CD14-positive monocyte (primary cell): ENCODE data around the gene MTR. TPM values are rescaled to one million over a fixed set of nuclear protein-coding genes. Genes with fewer than 3 reads are reported as not detected.

Experiments used
- DNase-seq, 3 donors: peaks; one replicate each; pipeline ENCODE4 v3.0.0-alpha.2; 2011 to 2022
- H2AFZ ChIP-seq: 2 replicates; pipeline ENCODE4 v1.6.0; 2012; ENCODE audit warnings: mild to moderate bottlenecking, low read depth, low read length, inconsistent platforms; ENCODE audit not compliant: insufficient read depth, poor library complexity, severe bottlenecking
- H3K27ac ChIP-seq, 2 donors: 1 replicate in 1 of 2; 2 replicates in 1 of 2; pipeline ENCODE4 v1.5.1; 2012 to 2013; ENCODE audit warnings: low read length in 2 of 2, control low read depth in 1 of 2, inconsistent platforms in 1 of 2, low read depth in 1 of 2, mild to moderate bottlenecking in 1 of 2
- H3K27me3 ChIP-seq, 2 donors: one replicate each; pipeline versions ENCODE4 v1.6.0 to v1.6.1; 2011 to 2013; ENCODE audit warnings: low read length in 2 of 2; ENCODE audit not compliant: control insufficient read depth in 2 of 2, insufficient read depth in 2 of 2
- H3K36me3 ChIP-seq, 2 donors: replicated peaks in 1 of 2; 1 replicate in 1 of 2; 2 replicates in 1 of 2; pipeline versions ENCODE4 v1.5.1 to v1.6.1; 2012 to 2013; ENCODE audit warnings: low read length in 2 of 2, control low read depth in 1 of 2, inconsistent platforms in 1 of 2, mild to moderate bottlenecking in 1 of 2; ENCODE audit not compliant: insufficient read depth in 2 of 2, control insufficient read depth in 1 of 2
- H3K4me1 ChIP-seq, 2 donors: 1 replicate in 1 of 2; 2 replicates in 1 of 2; pipeline versions ENCODE4 v1.5.1 to v1.6.1; 2012 to 2013; ENCODE audit warnings: low read length in 2 of 2, control low read depth in 1 of 2, inconsistent platforms in 1 of 2, mild to moderate bottlenecking in 1 of 2, moderate library complexity in 1 of 2; ENCODE audit not compliant: insufficient read depth in 2 of 2, control insufficient read depth in 1 of 2
- H3K4me2 ChIP-seq: replicated peaks from 2 replicates; pipeline ENCODE3; 2012; ENCODE audit warnings: low read length, moderate library complexity, mild to moderate bottlenecking; ENCODE audit not compliant: poor library complexity, severe bottlenecking; ENCODE audit errors: extremely low read depth
- H3K4me3 ChIP-seq, 3 experiments: fragments of 200-600 bp in 1 of 3; sonication (generic) in 1 of 3; replicated peaks in 1 of 3; 1 replicate in 2 of 3; 2 replicates in 1 of 3; pipeline ENCODE4 v1.5.1; 2011 to 2013; ENCODE audit warnings: low read length in 3 of 3, mild to moderate bottlenecking in 3 of 3, control low read depth in 2 of 3, low read depth in 2 of 3, inconsistent platforms in 1 of 3, moderate library complexity in 1 of 3
- H3K79me2 ChIP-seq: 2 replicates; pipeline ENCODE4 v1.6.0; 2012; ENCODE audit warnings: mild to moderate bottlenecking, control low read depth, inconsistent platforms, low read length, moderate library complexity; ENCODE audit not compliant: insufficient read depth
- H3K9ac ChIP-seq: 2 replicates; pipeline ENCODE4 v1.6.0; 2017; ENCODE audit warnings: low read length, mild to moderate bottlenecking; ENCODE audit not compliant: insufficient read depth, poor library complexity, severe bottlenecking
- H3K9me3 ChIP-seq, 2 donors: replicated peaks in 1 of 2; 1 replicate in 1 of 2; 2 replicates in 1 of 2; pipeline versions ENCODE4 v1.5.1 to v1.6.1; 2012 to 2013; ENCODE audit warnings: low read length in 2 of 2, control low read depth in 1 of 2; ENCODE audit not compliant: control insufficient read depth in 1 of 2, insufficient read depth in 1 of 2
- H4K20me1 ChIP-seq: 2 replicates; pipeline ENCODE4 v1.6.0; 2012; ENCODE audit warnings: mild to moderate bottlenecking, low read length, control low read depth, moderate library complexity; ENCODE audit not compliant: insufficient read depth
- H3K27ac Mint-ChIP-seq, 7 donors: one replicate each; pipeline ENCODE4 v1.8.0; 2020; ENCODE audit warnings: mild to moderate bottlenecking in 7 of 7, mixed read lengths in 7 of 7, moderate library complexity in 6 of 7, inconsistent platforms in 2 of 7
- H3K27me3 Mint-ChIP-seq, 3 donors: one replicate each; pipeline ENCODE4 v1.8.0; 2021 to 2022; ENCODE audit warnings: low read depth in 3 of 3, mild to moderate bottlenecking in 3 of 3, mixed read lengths in 3 of 3, moderate library complexity in 3 of 3, inconsistent platforms in 1 of 3
- H3K36me3 Mint-ChIP-seq, 2 donors: one replicate each; pipeline ENCODE4 v1.8.0; 2020; ENCODE audit warnings: mixed read lengths in 2 of 2, inconsistent platforms in 1 of 2, mild to moderate bottlenecking in 1 of 2
- H3K4me1 Mint-ChIP-seq: one replicate; pipeline ENCODE4 v1.8.0; 2020; ENCODE audit warnings: mild to moderate bottlenecking, mixed read lengths
- H3K4me3 Mint-ChIP-seq, 2 donors: one replicate each; pipeline ENCODE4 v1.8.0; 2020; ENCODE audit warnings: mild to moderate bottlenecking in 2 of 2, mixed read lengths in 2 of 2, moderate library complexity in 1 of 2
- H3K9me3 Mint-ChIP-seq, 7 donors: one replicate each; pipeline ENCODE4 v1.8.0; 2020 to 2022; ENCODE audit warnings: mixed read lengths in 7 of 7, mild to moderate bottlenecking in 6 of 7, moderate library complexity in 6 of 7, inconsistent platforms in 2 of 7
- CTCF ChIP-seq: fragments of 200-600 bp; IDR thresholded peaks from one replicate; pipeline ENCODE4 v1.8.0; 2022; ENCODE audit warnings: antibody characterized with exemption, mild to moderate bottlenecking
- WGBS: methylation state at CpG from one replicate; pipeline ENCODE4 v1.1.5; 2013; ENCODE audit warnings: missing lambda C conversion rate; ENCODE audit not compliant: insufficient coverage; 5-methylcytosine and 5-hydroxymethylcytosine counted together
- intact Hi-C, 2 donors: fragments of 100-400 bp; cut with micrococcal nuclease; formaldehyde crosslinking; loops; one replicate each; pipeline versions ENCODE4 v1.15.0 to v1.15.1; 2023
- polyA plus RNA-seq, 3 donors: library from polyadenylated mRNA; depleted of rRNA in 1 of 3; unstranded in 2 of 3; stranded (reverse) in 1 of 3; fragments of 300-500 nt in 2 of 3; fragments of >200 nt in 1 of 3; fragmentation: Illumina TruSeq in 2 of 3; gene quantifications; 1 replicate in 2 of 3; 2 replicates in 1 of 3; pipeline ENCODE4 v1.2.3, GENCODE V29; 2012 to 2021

MTR gene
- polyA plus RNA-seq, 3 donors: 3.4 to 5.4 (median 4.7) TPM

GRCh38 chr1:236761397-236762132, 33.5 kb upstream of the MTR start:
- Histone ChIP-seq H2AFZ (no peak overlapping the region), H3K4me2 (no peak overlapping the region), H3K36me3 (no peaks in the 10 kb centered on the region)

GRCh38 chr1:236762410-236762809, 32.7 kb upstream of the MTR start:
- no peaks in the 10 kb centered on the region for H3K36me3 ChIP-seq
- intact Hi-C loops: no loop called here
- no peaks in the 10 kb centered on the region for H3K79me2 ChIP-seq
- H3K4me1 ChIP-seq: no peaks in the 10 kb centered on the region
- H3K27me3 Mint-ChIP-seq: peaks cover 2 to 6% (median 5%) of the 10 kb centered on the region in 3 donors
- H3K4me3 ChIP-seq: no peak overlapping the region
- peaks cover 3% of the 10 kb centered on the region for H3K4me1 Mint-ChIP-seq
- no peaks in the 10 kb centered on the region for H3K36me3 Mint-ChIP-seq
- H3K4me2 ChIP-seq: no peak overlapping the region
- no peak overlapping the region for H3K4me3 Mint-ChIP-seq
- H3K9ac ChIP-seq: no peak overlapping the region
- no peak overlapping the region for H2AFZ ChIP-seq
- TF ChIP-seq CTCF: no peak
- no peak overlapping the region for H3K27ac ChIP-seq
- peak overlapping the region in 1 of 7 donors; percentile 32 for H3K27ac Mint-ChIP-seq
- no peaks in the 10 kb centered on the region for H3K9me3 Mint-ChIP-seq
- H3K9me3 ChIP-seq: no peaks in the 10 kb centered on the region
- peak; percentile 11 to 27 (median 20) for DNase-seq
- no peaks in the 10 kb centered on the region for H4K20me1 ChIP-seq
- peaks cover 0 to 3% of the 10 kb centered on the region in 2 donors for H3K27me3 ChIP-seq
- 77% methylated on average over 7 of the region's 15 CpGs for WGBS

More at GRCh38 chr1:236761397-236762132, 33.5 kb upstream of the MTR start:
- H3K27ac Mint-ChIP-seq: no peak overlapping the region
- H3K9me3 Mint-ChIP-seq: no peaks in the 10 kb centered on the region
- H3K4me3 Mint-ChIP-seq: no peak overlapping the region
- H3K27ac ChIP-seq: no peak overlapping the region
- H3K27me3 ChIP-seq: peaks cover 0 to 3% of the 10 kb centered on the region in 2 donors
- H3K9me3 ChIP-seq: no peaks in the 10 kb centered on the region
- no peak overlapping the region for H3K9ac ChIP-seq
- no peak for DNase-seq
- TF ChIP-seq CTCF: no peak
- H3K4me1 Mint-ChIP-seq: peaks cover 3% of the 10 kb centered on the region
- WGBS: no CpG with 5 or more reads among the region's 5 CpGs
- intact Hi-C loops: no loop called here
- H3K4me1 ChIP-seq: no peaks in the 10 kb centered on the region
- H3K79me2 ChIP-seq: no peaks in the 10 kb centered on the region
- no peaks in the 10 kb centered on the region for H4K20me1 ChIP-seq
- no peaks in the 10 kb centered on the region for H3K36me3 Mint-ChIP-seq
- H3K27me3 Mint-ChIP-seq: peaks cover 2 to 5% (median 5%) of the 10 kb centered on the region in 3 donors
- H3K4me3 ChIP-seq: no peak overlapping the region
